HUES6 (cell line): ENCODE results near the gene ARHGEF10L.

ENCODE experiments used
- H3K27ac ChIP-seq: 2 replicates; pipeline ENCODE4 v1.7.0; 2013; ENCODE audit warnings: low read depth, mild to moderate bottlenecking, low read length, inconsistent platforms
- H3K27me3 ChIP-seq: 2 replicates; pipeline ENCODE4 v1.6.1; 2013; ENCODE audit warnings: low read length; ENCODE audit not compliant: control insufficient read depth, insufficient read depth
- H3K36me3 ChIP-seq: 2 replicates; pipeline ENCODE4 v1.6.1; 2013; ENCODE audit warnings: low read length; ENCODE audit not compliant: control insufficient read depth, insufficient read depth
- H3K4me1 ChIP-seq: 2 replicates; pipeline ENCODE4 v1.6.1; 2013; ENCODE audit warnings: low read length; ENCODE audit not compliant: control insufficient read depth, insufficient read depth
- H3K4me3 ChIP-seq: 2 replicates; pipeline ENCODE4 v1.5.1; 2013; ENCODE audit warnings: low read depth, low read length
- H3K9ac ChIP-seq: one replicate; pipeline ENCODE4 v1.6.1; 2013; ENCODE audit warnings: mild to moderate bottlenecking, low read length
- H3K9me3 ChIP-seq: 2 replicates; pipeline ENCODE4 v1.6.1; 2013; ENCODE audit warnings: low read depth, low read length; ENCODE audit not compliant: control insufficient read depth, insufficient read depth

The ARHGEF10L gene

DNA sequence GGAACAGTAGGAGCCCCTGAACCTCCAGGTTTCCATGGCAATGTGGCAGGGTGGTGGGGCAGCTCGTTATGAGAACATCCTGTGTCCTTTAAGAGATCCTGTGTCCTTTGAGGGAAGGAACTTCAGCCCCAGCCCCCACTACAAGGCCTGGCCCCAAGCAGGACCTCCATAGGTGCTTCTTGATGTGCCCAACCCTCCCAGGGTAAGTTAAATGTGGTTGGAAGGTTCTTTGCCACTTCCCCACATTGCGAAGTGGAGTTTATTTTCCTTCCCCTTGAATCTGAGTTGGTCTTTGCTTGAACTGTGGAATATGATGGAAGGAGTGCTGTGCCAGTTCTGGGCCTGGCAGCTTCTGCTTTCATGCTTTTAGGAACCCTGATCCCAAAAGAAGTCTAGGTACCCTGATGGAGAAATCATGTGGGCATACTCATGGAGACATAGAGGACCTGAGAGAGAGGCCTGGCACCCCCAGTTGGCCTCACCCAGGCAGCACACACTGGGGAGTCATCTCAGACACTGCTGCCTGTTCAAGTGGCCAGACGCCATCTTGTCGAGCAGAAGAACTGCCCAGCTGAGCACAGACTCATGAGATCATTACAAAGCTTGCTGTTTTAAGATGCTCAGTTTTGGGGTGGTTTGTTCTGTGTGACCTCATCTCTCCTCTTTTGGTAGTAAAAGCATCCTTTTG lies 171.5 kb downstream of the ARHGEF10L start:
- peaks cover 22% of the 10 kb centered on the region for H3K9me3 ChIP-seq
- H3K27ac ChIP-seq: no peak overlapping the region

DNA sequence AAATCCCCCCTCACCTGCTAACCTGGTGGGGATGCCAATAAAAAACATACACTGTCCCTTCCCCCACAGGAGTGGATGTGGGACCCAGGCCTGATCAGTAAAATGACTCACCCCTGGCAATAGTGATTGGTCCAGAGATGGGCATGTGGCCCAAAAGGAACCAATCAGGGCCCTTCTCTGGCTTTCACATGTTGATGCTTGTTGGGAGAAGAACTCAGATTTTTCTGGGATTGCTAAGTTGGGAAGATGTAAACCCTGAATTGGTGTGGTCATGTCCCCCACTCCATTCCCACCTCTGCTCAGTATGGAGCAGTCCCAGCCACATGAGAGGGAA lies 172.0 kb downstream of the ARHGEF10L start:
- Histone ChIP-seq H3K4me3 (no peak overlapping the region), H3K9me3 (peaks cover 22% of the 10 kb centered on the region), H3K36me3 (no peaks in the 10 kb centered on the region), H3K4me1 (no peaks in the 10 kb centered on the region), H3K27ac (no peak overlapping the region), H3K9ac (no peak overlapping the region), H3K27me3 (no peaks in the 10 kb centered on the region)

More for the DNA sequence above, 171.5 kb downstream of the ARHGEF10L start:
- Histone ChIP-seq H3K36me3 (no peaks in the 10 kb centered on the region), H3K27me3 (peaks cover 2% of the 10 kb centered on the region; the same call in 1 of the 2 replicates), H3K4me1 (no peaks in the 10 kb centered on the region), H3K4me3 (no peak overlapping the region), H3K9ac (no peak overlapping the region)

- Histone ChIP-seq H3K9ac (no peak overlapping the region), H3K4me1 (no peaks in the 10 kb centered on the region), H3K36me3 (no peaks in the 10 kb centered on the region), H3K27ac (no peak overlapping the region), H3K4me3 (no peak overlapping the region), H3K27me3 (no peaks in the 10 kb centered on the region), H3K9me3 (peaks cover 22% of the 10 kb centered on the region)
Observed at GRCh38 chr1:17711941-17712340, 172.4 kb downstream of the ARHGEF10L start.

DNA sequence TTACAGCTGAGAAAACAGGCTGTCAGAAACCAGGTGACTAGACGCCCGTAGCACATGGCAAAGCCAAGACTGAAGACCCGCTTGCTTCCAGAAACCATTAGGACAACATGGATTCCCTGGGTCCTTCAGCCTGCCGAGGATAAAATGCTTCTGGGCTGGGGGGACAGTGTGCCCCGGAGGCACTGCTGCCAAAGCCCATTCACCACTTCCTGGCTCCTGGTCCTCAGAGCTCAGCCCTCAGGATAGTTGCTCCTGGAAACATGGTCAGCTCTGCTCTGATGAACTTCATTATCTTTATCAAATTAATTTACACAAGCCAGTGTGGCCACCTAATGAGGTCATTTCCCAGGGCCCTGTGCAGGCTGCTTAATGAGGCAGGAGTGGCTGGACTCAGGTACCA lies 174.5 kb downstream of the ARHGEF10L start:
- no peaks in the 10 kb centered on the region for H3K36me3 ChIP-seq

DNA sequence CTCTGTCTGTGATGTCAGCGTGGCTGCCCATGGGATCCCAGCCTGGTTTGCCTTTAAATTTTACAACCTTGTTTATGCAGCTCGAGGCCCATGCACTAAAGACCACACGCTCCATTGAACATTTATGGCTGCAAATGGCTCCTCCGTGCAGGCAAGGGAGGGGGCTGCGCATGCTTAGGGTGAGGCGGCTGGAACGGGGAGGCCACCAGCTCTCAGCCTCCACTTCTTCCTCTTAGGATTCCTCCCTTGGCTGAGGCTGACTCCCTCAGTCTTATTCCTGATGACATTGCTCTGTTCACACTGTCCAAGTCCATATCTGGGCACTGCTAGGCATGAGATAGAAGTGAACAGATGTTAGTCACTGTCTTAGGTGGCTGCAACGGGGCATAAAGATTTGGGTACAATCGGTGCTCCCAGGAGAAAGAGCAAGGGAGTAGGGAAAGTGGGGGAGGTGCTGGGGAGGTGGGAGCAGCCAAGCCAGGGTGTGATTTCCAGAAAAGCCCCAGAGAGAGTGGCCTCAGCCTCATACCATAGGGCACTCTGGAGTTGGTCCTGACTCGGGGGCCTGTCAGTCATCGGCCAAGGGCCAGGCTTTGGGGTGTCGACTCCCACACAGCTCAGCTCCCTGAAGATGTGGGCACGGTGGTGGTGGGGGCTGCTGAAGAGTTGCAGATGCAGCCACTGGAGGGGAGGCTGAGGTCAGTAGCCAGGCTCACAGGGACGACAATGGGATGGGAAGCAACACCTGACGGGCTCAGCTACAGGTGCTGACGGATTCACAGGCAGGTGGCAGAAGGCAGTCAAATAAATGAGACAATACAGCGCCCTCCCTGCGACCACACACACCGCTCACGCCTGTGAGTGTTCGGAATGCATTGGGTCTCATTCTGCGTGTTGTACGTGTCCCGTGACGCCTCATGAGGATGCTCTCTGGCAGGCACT lies 178.4 kb downstream of the ARHGEF10L start:
- Histone ChIP-seq H3K27ac (no peak overlapping the region), H3K9ac (no peak overlapping the region), H3K9me3 (no peaks in the 10 kb centered on the region), H3K36me3 (no peaks in the 10 kb centered on the region), H3K4me1 (no peaks in the 10 kb centered on the region), H3K27me3 (no peaks in the 10 kb centered on the region; the same call in 1 of the 2 replicates), H3K4me3 (no peak overlapping the region)

More for the DNA sequence above, 174.5 kb downstream of the ARHGEF10L start:
- H3K9ac ChIP-seq: no peak overlapping the region
- H3K27me3 ChIP-seq: no peaks in the 10 kb centered on the region
- H3K9me3 ChIP-seq: peaks cover 22% of the 10 kb centered on the region
- H3K4me3 ChIP-seq: no peak overlapping the region
- H3K27ac ChIP-seq: no peak overlapping the region
- H3K4me1 ChIP-seq: no peaks in the 10 kb centered on the region

DNA sequence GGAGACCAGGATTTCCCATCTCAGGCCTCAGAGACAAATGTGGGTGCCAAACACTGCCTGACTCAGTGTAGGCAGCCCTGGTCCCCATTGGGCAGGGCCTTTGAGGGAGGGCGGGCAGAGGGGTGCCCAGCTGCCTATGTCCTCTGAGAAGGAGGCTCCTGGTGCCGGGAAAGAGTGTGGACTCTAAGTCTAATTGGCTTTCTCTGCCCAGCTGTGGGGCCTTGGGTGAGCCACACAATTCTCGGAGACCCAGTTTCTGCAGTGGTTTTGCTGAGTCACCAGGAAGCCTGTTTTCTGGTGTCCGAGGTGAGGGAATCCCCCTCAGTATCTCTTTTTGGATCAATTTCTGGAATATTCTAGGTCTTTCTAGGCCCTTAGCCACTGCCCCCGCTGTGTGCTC lies 180.4 kb downstream of the ARHGEF10L start:
- Histone ChIP-seq H3K27ac (no peak overlapping the region), H3K27me3 (no peaks in the 10 kb centered on the region; the same call in 1 of the 2 replicates), H3K9ac (no peak overlapping the region), H3K9me3 (no peaks in the 10 kb centered on the region), H3K4me1 (no peaks in the 10 kb centered on the region), H3K36me3 (no peaks in the 10 kb centered on the region), H3K4me3 (no peak overlapping the region)

- H3K9me3 ChIP-seq: no peaks in the 10 kb centered on the region
- H3K9ac ChIP-seq: no peak overlapping the region
- no peaks in the 10 kb centered on the region for H3K36me3 ChIP-seq
- H3K27me3 ChIP-seq: no peaks in the 10 kb centered on the region; the same call in 1 of the 2 replicates
- no peak overlapping the region for H3K27ac ChIP-seq
- H3K4me1 ChIP-seq: no peaks in the 10 kb centered on the region
- no peak overlapping the region for H3K4me3 ChIP-seq
Observed at GRCh38 chr1:17721444-17721843, 181.9 kb downstream of the ARHGEF10L start.

GRCh38 chr1:17723684-17724083 lies 184.2 kb downstream of the ARHGEF10L start:
- H3K4me3 ChIP-seq: no peak overlapping the region
- H3K27me3 ChIP-seq: no peaks in the 10 kb centered on the region; the same call in 1 of the 2 replicates
- H3K9ac ChIP-seq: no peak overlapping the region
- H3K4me1 ChIP-seq: no peaks in the 10 kb centered on the region
- H3K36me3 ChIP-seq: no peaks in the 10 kb centered on the region
- no peak overlapping the region for H3K27ac ChIP-seq
- H3K9me3 ChIP-seq: no peaks in the 10 kb centered on the region

DNA sequence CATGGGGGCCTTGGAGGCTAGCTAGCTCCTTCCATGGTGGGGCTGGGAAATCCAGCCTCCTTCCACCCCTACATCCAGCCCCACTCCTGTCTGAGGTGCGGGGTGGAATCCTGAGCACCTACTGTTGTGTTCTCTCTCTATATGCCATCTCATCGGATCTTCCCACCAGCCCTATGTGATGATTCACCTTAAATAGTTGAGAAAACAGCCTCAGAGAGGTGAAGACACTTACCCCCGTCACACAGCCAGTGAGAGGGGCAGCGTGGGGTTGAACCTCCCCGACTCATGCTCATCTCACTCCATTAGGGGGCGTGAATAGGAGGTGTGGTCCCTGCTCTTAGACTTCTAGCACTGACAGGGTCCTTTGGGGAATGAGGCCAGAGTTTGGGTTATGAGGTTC lies 184.7 kb downstream of the ARHGEF10L start:
- Histone ChIP-seq H3K4me1 (no peaks in the 10 kb centered on the region), H3K4me3 (no peak overlapping the region), H3K27ac (no peak overlapping the region), H3K36me3 (no peaks in the 10 kb centered on the region), H3K9ac (no peak overlapping the region), H3K27me3 (no peaks in the 10 kb centered on the region; the same call in 1 of the 2 replicates), H3K9me3 (no peaks in the 10 kb centered on the region)

DNA sequence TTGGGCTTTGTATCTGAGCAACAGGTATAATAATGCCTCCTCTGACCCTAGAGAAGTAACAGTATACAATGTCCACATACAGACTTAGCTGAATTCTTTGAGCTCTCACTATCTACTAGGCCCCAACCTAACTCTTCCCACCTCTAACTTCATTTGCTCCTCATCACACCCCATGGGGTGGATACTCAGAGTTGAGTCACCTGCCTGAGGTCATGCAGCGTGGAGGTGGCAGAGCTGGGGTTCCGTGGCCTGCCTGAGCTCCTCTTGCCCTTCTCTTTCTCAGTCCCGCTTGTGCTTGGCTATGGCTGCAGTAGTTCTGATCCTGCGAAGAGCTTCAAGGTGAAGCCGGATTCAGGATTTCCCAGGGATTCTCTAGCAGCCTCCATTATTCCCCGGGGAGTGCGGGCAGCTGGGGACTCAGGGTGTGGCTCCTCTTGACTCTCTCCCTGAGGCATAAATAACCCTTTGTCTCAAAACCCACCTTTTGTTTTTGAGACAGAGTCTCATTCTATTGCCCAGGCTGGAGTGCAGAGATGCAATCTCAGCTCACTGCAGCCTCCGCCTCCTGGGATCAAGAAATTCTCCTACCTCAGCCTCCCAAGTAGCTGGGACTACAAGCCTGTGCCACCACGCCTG lies 185.7 kb downstream of the ARHGEF10L start:
- Histone ChIP-seq H3K9me3 (no peaks in the 10 kb centered on the region), H3K27ac (no peak overlapping the region), H3K36me3 (no peaks in the 10 kb centered on the region), H3K9ac (no peak overlapping the region), H3K4me3 (no peak overlapping the region), H3K4me1 (no peaks in the 10 kb centered on the region), H3K27me3 (no peaks in the 10 kb centered on the region; the same call in 1 of the 2 replicates)
